ENCODE data around the gene FAM186B.

DNA sequence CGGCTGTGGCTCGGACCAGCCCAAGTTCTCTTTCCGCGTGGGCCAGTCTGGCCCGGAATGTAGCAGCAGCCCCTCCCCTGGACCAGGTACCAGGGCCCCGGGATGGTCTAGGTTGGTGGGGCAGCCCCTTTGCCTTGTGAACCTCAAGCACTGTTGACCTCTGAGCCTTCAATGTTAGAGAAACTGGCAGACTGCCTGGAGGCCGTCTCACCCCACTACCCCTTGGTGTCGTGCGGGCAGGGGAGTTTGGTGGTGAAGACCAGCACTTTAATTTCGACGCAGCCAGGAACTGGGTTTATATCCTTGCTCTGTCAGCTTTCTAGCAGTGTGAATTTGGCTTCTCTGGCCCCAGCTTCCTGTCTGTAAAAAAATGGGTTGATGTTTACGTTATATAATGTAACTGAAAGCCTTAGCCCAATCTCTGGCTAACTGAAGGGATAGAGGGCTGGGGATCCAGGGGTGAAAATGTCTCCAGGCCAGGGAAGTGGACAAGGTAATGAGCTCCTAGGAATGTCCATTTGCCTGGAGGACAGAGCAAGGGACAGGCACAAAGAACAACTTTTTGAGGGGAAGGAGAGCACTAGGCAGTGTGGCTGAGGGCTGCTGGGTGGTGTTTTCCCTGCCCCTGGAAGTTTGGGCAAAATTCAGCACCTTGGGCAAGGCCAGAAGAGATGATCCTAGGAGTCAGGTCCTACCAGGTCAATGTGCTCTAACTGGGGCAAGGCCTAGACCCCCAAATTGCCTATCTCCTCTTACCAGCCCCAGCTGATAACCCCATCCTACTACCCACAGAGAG lies 48.9 kb downstream of the FAM186B start:
- TF ChIP-seq, protein P1, sequence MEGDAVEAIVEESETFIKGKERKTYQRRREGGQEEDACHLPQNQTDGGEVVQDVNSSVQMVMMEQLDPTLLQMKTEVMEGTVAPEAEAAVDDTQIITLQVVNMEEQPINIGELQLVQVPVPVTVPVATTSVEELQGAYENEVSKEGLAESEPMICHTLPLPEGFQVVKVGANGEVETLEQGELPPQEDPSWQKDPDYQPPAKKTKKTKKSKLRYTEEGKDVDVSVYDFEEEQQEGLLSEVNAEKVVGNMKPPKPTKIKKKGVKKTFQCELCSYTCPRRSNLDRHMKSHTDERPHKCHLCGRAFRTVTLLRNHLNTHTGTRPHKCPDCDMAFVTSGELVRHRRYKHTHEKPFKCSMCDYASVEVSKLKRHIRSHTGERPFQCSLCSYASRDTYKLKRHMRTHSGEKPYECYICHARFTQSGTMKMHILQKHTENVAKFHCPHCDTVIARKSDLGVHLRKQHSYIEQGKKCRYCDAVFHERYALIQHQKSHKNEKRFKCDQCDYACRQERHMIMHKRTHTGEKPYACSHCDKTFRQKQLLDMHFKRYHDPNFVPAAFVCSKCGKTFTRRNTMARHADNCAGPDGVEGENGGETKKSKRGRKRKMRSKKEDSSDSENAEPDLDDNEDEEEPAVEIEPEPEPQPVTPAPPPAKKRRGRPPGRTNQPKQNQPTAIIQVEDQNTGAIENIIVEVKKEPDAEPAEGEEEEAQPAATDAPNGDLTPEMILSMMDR (IDR thresholded peaks at IDR 0.05; ENCODE audit: borderline replicate concordance, extremely low read depth, low read length, poor library complexity, severe bottlenecking), result no peak
- TF ChIP-seq EZH2 (IDR thresholded peaks at IDR 0.05; ENCODE audit: borderline replicate concordance, low read depth, low read length, severe bottlenecking), result no peak
